Frontal cortex (tissue), 4 donors: ENCODE data around the gene C2orf42. TPM values are rescaled to one million over a fixed set of nuclear protein-coding genes. Genes with fewer than 3 reads are reported as not detected.
"Not testable (repeated sequence)": the region's sequence is repeated elsewhere in the genome, so short reads cannot be mapped to it uniquely, and the experiment has no call there.

Experiments
- DNase-seq, 2 donors: peaks; one replicate each; pipeline ENCODE4 v3.0.0; 2012; ENCODE audit warnings: low spot score in 2 of 2
- FAIRE-seq: peaks from 2 replicates; lab custom pipeline; 2012; peaks lifted over from hg19 to GRCh38; lab: Jason Lieb, UNC
- total RNA-seq: library from RNA; depleted of rRNA; stranded (reverse); fragments of >200 nt; gene quantifications from one replicate; pipeline ENCODE4 v1.2.3, GENCODE V29; 2014
- donor health status: control.
- donor health status: control.
- donor health status: control.

The C2orf42 gene
- total RNA-seq, 1 donor from 2014 or later: 26.5 TPM

DNA sequence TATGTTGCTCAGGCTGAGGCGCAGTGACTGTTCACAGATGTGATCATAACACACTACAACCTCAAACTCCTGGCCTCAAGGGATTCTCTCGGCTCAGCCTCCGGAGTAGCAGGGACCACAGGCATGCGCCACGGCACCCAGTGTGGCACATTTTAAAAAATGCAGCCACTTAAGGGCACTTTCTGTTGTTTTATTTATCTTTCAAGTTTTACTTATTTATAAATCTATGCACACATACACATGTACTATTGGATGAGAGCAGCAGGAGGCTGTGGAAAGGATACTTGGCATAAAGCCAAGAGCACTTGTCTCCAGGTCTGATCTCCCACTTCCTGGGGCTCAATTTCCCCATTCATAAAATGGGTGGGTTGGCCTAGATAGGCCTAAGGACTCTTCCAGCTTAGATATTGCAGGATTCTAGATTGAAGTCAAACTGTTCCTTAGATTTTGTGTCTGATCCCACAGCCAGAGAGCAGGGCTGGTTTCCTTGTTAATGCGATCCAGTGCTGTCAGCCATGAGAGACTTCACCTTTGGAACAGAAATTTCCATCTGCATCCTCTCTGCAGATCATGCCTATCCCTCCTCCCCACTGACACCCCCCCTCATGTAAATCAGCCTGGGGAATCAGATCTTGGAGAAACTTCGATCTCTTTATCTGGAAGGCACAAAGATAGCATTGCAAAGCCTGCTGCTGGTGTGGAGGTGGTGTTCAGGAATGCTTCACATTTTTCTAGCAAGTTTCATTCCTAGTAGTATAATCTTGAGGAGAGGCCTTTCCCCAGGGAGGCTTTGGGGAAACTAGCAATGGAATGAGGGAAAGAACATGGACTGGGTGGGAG is 78.8 kb downstream of the C2orf42 start:
- no peak for FAIRE-seq
- no peak for DNase-seq

GRCh38 chr2:70110397-70110796 is 80.4 kb downstream of the C2orf42 start:
- not testable (repeated sequence) for DNase-seq, FAIRE-seq

GRCh38 chr2:70106138-70106537 is 84.7 kb downstream of the C2orf42 start:
- FAIRE-seq, DNase-seq: not testable (repeated sequence)

DNA sequence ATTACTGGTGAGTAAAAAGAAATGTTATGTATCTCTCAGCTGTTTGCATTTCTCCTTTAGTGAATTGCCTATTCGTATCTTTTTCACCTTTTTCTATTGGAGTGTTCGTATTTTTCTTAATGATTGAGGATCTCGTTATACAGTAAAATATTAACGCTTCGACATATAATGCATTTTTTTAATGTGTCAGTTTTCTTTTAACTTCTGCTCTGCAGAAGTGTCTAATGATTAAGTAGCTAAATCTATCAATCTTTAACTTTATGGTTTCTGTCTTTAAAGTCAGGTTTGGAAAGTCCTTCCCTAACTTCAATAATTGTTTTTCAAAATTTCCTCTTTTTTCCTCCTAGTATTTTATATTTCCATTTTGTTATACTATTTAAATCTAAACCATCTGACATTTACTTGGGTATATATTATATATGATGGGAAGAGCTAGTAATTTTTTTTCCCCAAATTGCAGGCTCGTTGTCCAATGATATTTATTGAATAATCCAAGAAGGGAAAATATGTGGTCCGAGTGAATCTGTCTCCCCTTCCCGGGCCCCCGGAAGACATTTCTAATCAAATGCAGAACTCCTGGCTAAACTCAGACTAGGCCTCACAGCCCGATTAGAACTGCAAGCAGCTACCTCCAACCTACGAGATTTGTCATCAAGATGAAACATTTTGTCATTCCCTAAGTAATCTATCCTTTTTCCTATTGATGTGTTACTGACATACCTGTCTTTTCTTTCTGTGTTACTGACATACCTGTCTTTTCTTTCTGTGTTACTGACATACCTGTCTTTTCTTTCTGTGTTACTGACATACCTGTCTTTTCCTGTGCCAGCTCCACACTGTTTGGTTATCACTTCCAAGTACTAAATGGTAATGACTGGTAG is 86.3 kb downstream of the C2orf42 start:
- DNase-seq (no peak), FAIRE-seq (no peak)

- FAIRE-seq (no peak), DNase-seq (no peak)
Observed at GRCh38 chr2:70103531-70104061, 87.2 kb downstream of the C2orf42 start.

DNA sequence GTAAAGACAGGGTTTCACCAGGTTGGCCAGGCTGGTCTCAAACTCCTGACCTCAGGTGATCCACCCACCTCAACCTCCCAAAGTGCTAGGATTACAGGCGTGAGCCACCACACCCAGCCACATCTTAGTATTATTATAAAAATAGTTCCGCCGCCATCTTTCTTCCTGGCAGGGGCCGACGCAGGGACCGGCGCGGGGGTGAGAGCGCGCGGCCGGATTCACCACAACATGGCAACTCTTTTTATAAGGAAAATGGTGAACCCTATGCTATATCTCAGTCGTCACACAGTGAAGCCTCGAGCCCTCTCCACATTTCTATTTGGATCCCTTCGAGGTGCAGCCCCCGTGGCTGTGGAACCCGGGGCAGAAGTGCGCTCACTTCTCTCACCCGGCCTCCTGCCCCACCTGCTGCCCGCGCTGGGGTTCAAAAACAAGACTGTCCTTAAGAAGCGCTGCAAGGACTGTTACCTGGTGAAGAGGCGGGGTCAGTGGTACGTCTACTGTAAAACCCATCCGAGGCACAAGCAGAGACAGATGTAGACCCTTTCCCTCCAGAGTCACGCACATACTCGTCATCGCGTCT is 88.4 kb downstream of the C2orf42 start:
- FAIRE-seq, DNase-seq: not testable (repeated sequence)

DNA sequence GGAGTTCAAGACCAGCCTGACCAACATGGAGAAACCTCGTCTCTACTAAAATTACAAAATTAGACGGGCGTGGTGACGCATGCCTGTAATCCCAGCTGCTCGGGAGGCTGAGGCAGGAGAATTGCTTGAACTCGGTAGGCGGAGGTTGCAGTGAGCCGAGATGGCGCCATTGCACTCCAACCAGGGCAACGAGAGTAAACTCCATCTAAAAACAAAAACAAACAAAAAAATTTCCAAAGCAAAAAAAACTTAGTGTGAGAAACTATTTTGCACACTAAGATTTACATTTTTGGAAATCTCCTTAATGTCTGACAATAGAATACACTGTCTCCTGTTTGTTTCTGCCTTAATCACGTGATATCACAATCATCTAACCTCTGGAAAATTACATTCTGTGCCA is 89.1 kb downstream of the C2orf42 start:
- not testable (repeated sequence) for FAIRE-seq, DNase-seq

- FAIRE-seq: no peak
- no peak for DNase-seq
Observed at GRCh38 chr2:70101174-70101573, 89.6 kb downstream of the C2orf42 start.

Other genes starting within 250 kb of the C2orf42 start
- 2.0 TPM for gene ASPRV1, start 229.4 kb downstream of the C2orf42 start, total RNA-seq
- gene PCBP1, start 103.5 kb downstream of the C2orf42 start, total RNA-seq: 30.6 TPM
- 297 TPM for gene TIA1, start 57.6 kb upstream of the C2orf42 start, total RNA-seq
- 102 TPM for gene PCYOX1, start 67.1 kb upstream of the C2orf42 start, total RNA-seq
- gene SNRPG, start 102.7 kb upstream of the C2orf42 start, total RNA-seq: 132 TPM
- gene FAM136A, start 111.0 kb upstream of the C2orf42 start, total RNA-seq: 31.4 TPM